ENCODE data around the gene CLIC5.

DNA sequence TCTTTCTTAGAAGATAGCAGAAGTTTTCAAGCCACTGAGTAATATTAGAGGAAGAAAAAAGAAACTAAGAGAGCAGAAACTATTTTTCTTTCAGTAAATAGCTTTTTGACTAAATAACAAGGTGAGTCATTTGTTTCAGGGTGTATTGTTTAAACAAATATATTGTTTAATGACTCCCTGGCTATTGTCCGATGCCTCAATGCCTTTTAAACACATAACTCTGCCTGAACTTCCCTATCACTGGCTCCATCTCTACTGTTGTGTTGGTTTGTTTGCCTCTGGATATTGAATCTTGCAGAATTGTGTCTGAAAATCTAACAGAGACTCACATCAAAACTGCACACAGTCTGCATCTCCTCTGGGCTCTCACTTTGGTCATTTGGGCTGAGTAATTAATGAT lies 19.6 kb upstream of the CLIC5 start:
- TF ChIP-seq, protein P1, sequence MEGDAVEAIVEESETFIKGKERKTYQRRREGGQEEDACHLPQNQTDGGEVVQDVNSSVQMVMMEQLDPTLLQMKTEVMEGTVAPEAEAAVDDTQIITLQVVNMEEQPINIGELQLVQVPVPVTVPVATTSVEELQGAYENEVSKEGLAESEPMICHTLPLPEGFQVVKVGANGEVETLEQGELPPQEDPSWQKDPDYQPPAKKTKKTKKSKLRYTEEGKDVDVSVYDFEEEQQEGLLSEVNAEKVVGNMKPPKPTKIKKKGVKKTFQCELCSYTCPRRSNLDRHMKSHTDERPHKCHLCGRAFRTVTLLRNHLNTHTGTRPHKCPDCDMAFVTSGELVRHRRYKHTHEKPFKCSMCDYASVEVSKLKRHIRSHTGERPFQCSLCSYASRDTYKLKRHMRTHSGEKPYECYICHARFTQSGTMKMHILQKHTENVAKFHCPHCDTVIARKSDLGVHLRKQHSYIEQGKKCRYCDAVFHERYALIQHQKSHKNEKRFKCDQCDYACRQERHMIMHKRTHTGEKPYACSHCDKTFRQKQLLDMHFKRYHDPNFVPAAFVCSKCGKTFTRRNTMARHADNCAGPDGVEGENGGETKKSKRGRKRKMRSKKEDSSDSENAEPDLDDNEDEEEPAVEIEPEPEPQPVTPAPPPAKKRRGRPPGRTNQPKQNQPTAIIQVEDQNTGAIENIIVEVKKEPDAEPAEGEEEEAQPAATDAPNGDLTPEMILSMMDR (IDR thresholded peaks at IDR 0.05), result no peak
- no peak for TF ChIP-seq POLR2A (IDR thresholded peaks at IDR 0.05)
